ENCODE results near the gene DCAF8.

- TF ChIP-seq CREB1 (CRISPR knock-in tag; IDR thresholded peaks at IDR 0.05; ENCODE audit: low read depth): no peak
- TF ChIP-seq CTCF (conservative IDR thresholded peaks at IDR 0.05; ENCODE audit: low read depth in 2 of 2): no peak
- no peak for TF ChIP-seq EZH2phosphoT487 (IDR thresholded peaks at IDR 0.05; ENCODE audit: unreplicated experiment)
- no peak for TF ChIP-seq REST (IDR thresholded peaks at IDR 0.05; ENCODE audit: unreplicated experiment)
- no peak for TF ChIP-seq POLR2AphosphoS5 (IDR thresholded peaks at IDR 0.05; ENCODE audit: low read depth)
- TF ChIP-seq EZH2 (IDR thresholded peaks at IDR 0.05; ENCODE audit: low read depth, unreplicated experiment): no peak
- TF ChIP-seq ZNF331 (CRISPR knock-in tag; IDR thresholded peaks at IDR 0.05; ENCODE audit: low read depth): no peak
- no peak for TF ChIP-seq JUNB (IDR thresholded peaks at IDR 0.05; ENCODE audit: unreplicated experiment)
- TF ChIP-seq STAT1 (IDR thresholded peaks at IDR 0.05; ENCODE audit: unreplicated experiment): no peak
- TF ChIP-seq ETS1 (IDR thresholded peaks at IDR 0.05): no peak
- TF ChIP-seq NANOG (IDR thresholded peaks at IDR 0.05; ENCODE audit: borderline replicate concordance): no peak
- TF ChIP-seq ZNF114 (CRISPR knock-in tag; IDR thresholded peaks at IDR 0.05): no peak
- no peak for TF ChIP-seq ZNF462 (CRISPR knock-in tag; IDR thresholded peaks at IDR 0.05)
Observed at GRCh38 chr1:160227034-160227433, 35.3 kb downstream of the DCAF8 start.

Measured in GM23338 (cell line).